Measurements from ENCODE around the gene HAP1. TPM values are rescaled to one million over a fixed set of nuclear protein-coding genes. Genes with fewer than 3 reads are reported as not detected.

Gene HAP1
- total RNA-seq, 1 experiment from 2014 or later, result 11.6 TPM

- H3K36me3 ChIP-seq (ENCODE audit: control insufficient read depth, insufficient read depth, low read length), result no peaks in the 10 kb centered on the region
- no peaks in the 10 kb centered on the region for H3K27me3 ChIP-seq (ENCODE audit: control insufficient read depth, insufficient read depth, low read length)
- no peak overlapping the region for H3K4me3 ChIP-seq (ENCODE audit: low read depth in 2 of 2, low read length in 2 of 2)
- ChIA-PET CTCF (interaction anchor here (1.1 kb wide), 1 partner anchor 29 kb away, joined by 3 read pairs; no protein-coding TSS in a partner anchor), POLR2A (no interaction called here)
- BruUV-seq (replicated peaks), result TSS peak; percentile 76
- TF ChIP-seq CTCF (IDR thresholded peaks at IDR 0.05) (no peak), SIN3A (IDR thresholded peaks at IDR 0.05; ENCODE audit: borderline replicate concordance, insufficient read depth, low read depth, low read length) (no peak), POLR2AphosphoS5 (IDR thresholded peaks at IDR 0.05; ENCODE audit: low read depth, low read length) (no peak), REST (IDR thresholded peaks at IDR 0.05; ENCODE audit: insufficient read depth in 1 of 2, low read depth in 2 of 2, low read length in 1 of 2) (no peak), TCF7L2 (IDR thresholded peaks at IDR 0.05; ENCODE audit: low read depth, low read length) (no peak)
- in situ Hi-C loops (cut with HindIII; ENCODE audit: low pct_unique_long_range_greater_than_20kb, low sequenced_read_pairs), result no loop called here
- no peak for ATAC-seq
- intact Hi-C loops (cut with micrococcal nuclease; ENCODE audit: unreplicated experiment), result no loop called here
- H3K4me1 ChIP-seq (ENCODE audit: control insufficient read depth, insufficient read depth, low read length), result no peaks in the 10 kb centered on the region
- H3K9me3 ChIP-seq (ENCODE audit: control insufficient read depth, insufficient read depth, low read depth, low read length), result no peaks in the 10 kb centered on the region
- no peak overlapping the region for H3K27ac ChIP-seq (ENCODE audit: low read length)
- no peak for DNase-seq (ENCODE audit: low read depth, low spot score)
Observed at GRCh38 chr17:41724476-41725050, 9.9 kb downstream of the HAP1 start.

- POLR2A ChIA-PET, result no interaction called here
- intact Hi-C loops (cut with micrococcal nuclease; ENCODE audit: unreplicated experiment) (no loop called here), in situ Hi-C loops (cut with HindIII; ENCODE audit: low pct_unique_long_range_greater_than_20kb, low sequenced_read_pairs) (no loop called here)
- no peak for DNase-seq (ENCODE audit: low read depth, low spot score)
- Histone ChIP-seq H3K27me3 (ENCODE audit: control insufficient read depth, insufficient read depth, low read length) (no peaks in the 10 kb centered on the region), H3K27ac (ENCODE audit: low read length) (no peak overlapping the region), H3K4me3 (ENCODE audit: low read depth in 2 of 2, low read length in 2 of 2) (no peak overlapping the region), H3K36me3 (ENCODE audit: control insufficient read depth, insufficient read depth, low read length) (no peaks in the 10 kb centered on the region), H3K4me1 (ENCODE audit: control insufficient read depth, insufficient read depth, low read length) (no peaks in the 10 kb centered on the region), H3K9me3 (ENCODE audit: control insufficient read depth, insufficient read depth, low read depth, low read length) (no peaks in the 10 kb centered on the region)
- 0 out of 2 replicates have a peak, but pooled peaks have one; percentile 4 for ATAC-seq
- no peak for TF ChIP-seq CTCF (IDR thresholded peaks at IDR 0.05)
- TF ChIP-seq SIN3A (IDR thresholded peaks at IDR 0.05; ENCODE audit: borderline replicate concordance, insufficient read depth, low read depth, low read length), result no peak
- TF ChIP-seq POLR2AphosphoS5 (IDR thresholded peaks at IDR 0.05; ENCODE audit: low read depth, low read length), result no peak
- TF ChIP-seq TCF7L2 (IDR thresholded peaks at IDR 0.05; ENCODE audit: low read depth, low read length), result no peak
- TF ChIP-seq REST (IDR thresholded peaks at IDR 0.05; ENCODE audit: insufficient read depth in 1 of 2, low read depth in 2 of 2, low read length in 1 of 2), result no peak
- BruUV-seq (replicated peaks), result no TSS peak
- CTCF ChIA-PET, result interaction anchor here (1.1 kb wide), 1 partner anchor 28 kb away, joined by 3 read pairs; no protein-coding TSS in a partner anchor
Observed at GRCh38 chr17:41723801-41724475, 10.5 kb downstream of the HAP1 start.

All from Panc1 (cell line).